PC-9 (cell line): Measurements from ENCODE around the gene TBC1D5. TPM values are rescaled to one million over a fixed set of nuclear protein-coding genes. Genes with fewer than 3 reads are reported as not detected.

Experiments
- BruUV-seq: library from RNA; stranded (reverse); fragments of 400-500 nt; replicated peaks from 2 replicates; lab custom pipeline; 2021; lab: Mats Ljungman, UMichigan
- CTCF ChIA-PET: fragments of 300-600 bp; sonication (Branson Sonifier 250); formaldehyde crosslinking; loops from one replicate; lab custom pipeline; 2022; ENCODE audit warnings: antibody characterized with exemption; lab: Charles Lee
- POLR2A ChIA-PET: fragments of 300-600 bp; sonication (Branson Sonifier 250); formaldehyde crosslinking; loops from one replicate; lab custom pipeline; 2022; ENCODE audit warnings: antibody characterized with exemption; ENCODE audit not compliant: unreplicated experiment; lab: Charles Lee
- DNase-seq, 2 experiments: peaks; one replicate each; pipeline versions ENCODE4 v3.0.0 to v3.0.0-alpha.2; 2015 to 2022; ENCODE audit warnings: mixed read lengths in 1 of 2
- H2AFZ ChIP-seq: fragments of 200-600 bp; sonication (generic); 2 replicates; pipeline ENCODE4 v1.8.1; 2017; ENCODE audit warnings: antibody characterized with exemption
- H3F3A ChIP-seq: fragments of 200-600 bp; sonication (generic); 2 replicates; pipeline ENCODE4 v1.8.1; 2017; ENCODE audit warnings: antibody characterized with exemption, mild to moderate bottlenecking, low read depth; ENCODE audit not compliant: insufficient read depth
- H3K27ac ChIP-seq: fragments of 200-600 bp; sonication (generic); 2 replicates; pipeline ENCODE4 v1.6.1; 2016; ENCODE audit warnings: mixed run types
- H3K27me3 ChIP-seq: fragments of 200-600 bp; sonication (generic); 2 replicates; pipeline ENCODE4 v1.6.1; 2016; ENCODE audit warnings: low read depth, mixed run types; ENCODE audit not compliant: insufficient read depth
- H3K36me3 ChIP-seq: fragments of 200-600 bp; sonication (generic); 2 replicates; pipeline ENCODE4 v1.6.1; 2016; ENCODE audit warnings: low read depth, mixed run types
- H3K4me1 ChIP-seq: fragments of 200-600 bp; sonication (generic); replicated peaks from 2 replicates; pipeline ENCODE4 v1.6.1; 2016; ENCODE audit warnings: mixed run types; ENCODE audit not compliant: insufficient read depth
- H3K4me2 ChIP-seq: fragments of 200-600 bp; sonication (generic); 2 replicates; pipeline ENCODE4 v1.6.1; 2017; ENCODE audit warnings: mixed run types
- H3K4me3 ChIP-seq: fragments of 200-600 bp; sonication (generic); 2 replicates; pipeline ENCODE4 v1.6.1; 2016; ENCODE audit warnings: mixed run types
- H3K79me2 ChIP-seq: fragments of 200-600 bp; sonication (generic); 2 replicates; pipeline ENCODE4 v1.6.1; 2017; ENCODE audit warnings: low read depth, mixed run types
- H3K9me2 ChIP-seq: fragments of 200-600 bp; sonication (generic); 2 replicates; pipeline ENCODE4 v1.8.1; 2017; ENCODE audit warnings: mild to moderate bottlenecking; ENCODE audit not compliant: insufficient read depth
- H3K9me3 ChIP-seq: fragments of 200-600 bp; sonication (generic); 2 replicates; pipeline ENCODE4 v1.8.1; 2016; ENCODE audit warnings: low read depth; ENCODE audit not compliant: insufficient read depth
- H4K20me1 ChIP-seq: fragments of 200-600 bp; sonication (generic); 2 replicates; pipeline ENCODE4 v1.8.1; 2017; ENCODE audit not compliant: insufficient read depth
- EZH2 ChIP-seq: fragments of 200-600 bp; sonication (generic); IDR thresholded peaks from 2 replicates; pipeline ENCODE4 v1.8.0; 2017; ENCODE audit warnings: antibody characterized with exemption, low read depth
- intact Hi-C: fragments of 100-400 bp; cut with micrococcal nuclease; formaldehyde crosslinking; loops from one replicate; pipeline ENCODE4 v1.10.0; 2022; ENCODE audit not compliant: unreplicated experiment
- total RNA-seq: library from RNA; stranded (reverse); gene quantifications from 2 replicates; pipeline ENCODE4 v1.2.3, GENCODE V29; 2021
- TF ChIP-seq, protein P1 (sequence below): fragments of 200-600 bp; sonication (generic); conservative IDR thresholded peaks from 2 replicates; pipeline ENCODE4 v1.6.1; 2017; ENCODE audit warnings: mixed run types, antibody characterized with exemption, mild to moderate bottlenecking, moderate library complexity

Gene TBC1D5
- total RNA-seq, 1 experiment from 2014 or later: 54.0 TPM

DNA sequence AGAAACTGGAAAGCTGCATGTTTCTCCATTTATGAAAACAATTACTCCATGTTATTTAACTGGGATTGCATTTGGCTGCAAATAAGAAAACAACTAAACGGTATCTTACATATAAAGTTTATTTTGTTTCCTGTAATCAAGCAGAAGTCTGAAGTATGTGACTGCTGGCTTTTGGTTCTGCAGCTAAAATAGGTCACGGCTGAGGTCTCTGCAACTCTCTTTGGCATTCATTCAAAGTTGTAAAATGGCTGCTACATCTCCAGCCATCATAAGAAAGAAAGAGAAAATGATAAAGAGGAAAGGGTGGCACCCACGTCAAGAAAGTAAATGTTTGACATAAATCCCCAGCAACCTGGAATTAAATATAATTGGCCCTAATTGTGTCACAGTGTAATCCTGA is 406.1 kb downstream of the TBC1D5 start:
- Histone ChIP-seq H4K20me1 (no peaks in the 10 kb centered on the region), H3K79me2 (no peaks in the 10 kb centered on the region), H3K4me1 (no peaks in the 10 kb centered on the region), H2AFZ (no peak overlapping the region), H3K9me3 (no peaks in the 10 kb centered on the region), H3K36me3 (no peaks in the 10 kb centered on the region), H3K27me3 (no peaks in the 10 kb centered on the region), H3F3A (no peaks in the 10 kb centered on the region), H3K4me2 (no peak overlapping the region), H3K27ac (no peak overlapping the region), H3K4me3 (no peak overlapping the region), H3K9me2 (no peaks in the 10 kb centered on the region)
- BruUV-seq: no TSS peak
- ChIA-PET POLR2A (no interaction called here), CTCF (no interaction called here)
- intact Hi-C loops: no loop called here
- DNase-seq: no peak
- no peak for TF ChIP-seq EZH2
- TF ChIP-seq, protein P1, sequence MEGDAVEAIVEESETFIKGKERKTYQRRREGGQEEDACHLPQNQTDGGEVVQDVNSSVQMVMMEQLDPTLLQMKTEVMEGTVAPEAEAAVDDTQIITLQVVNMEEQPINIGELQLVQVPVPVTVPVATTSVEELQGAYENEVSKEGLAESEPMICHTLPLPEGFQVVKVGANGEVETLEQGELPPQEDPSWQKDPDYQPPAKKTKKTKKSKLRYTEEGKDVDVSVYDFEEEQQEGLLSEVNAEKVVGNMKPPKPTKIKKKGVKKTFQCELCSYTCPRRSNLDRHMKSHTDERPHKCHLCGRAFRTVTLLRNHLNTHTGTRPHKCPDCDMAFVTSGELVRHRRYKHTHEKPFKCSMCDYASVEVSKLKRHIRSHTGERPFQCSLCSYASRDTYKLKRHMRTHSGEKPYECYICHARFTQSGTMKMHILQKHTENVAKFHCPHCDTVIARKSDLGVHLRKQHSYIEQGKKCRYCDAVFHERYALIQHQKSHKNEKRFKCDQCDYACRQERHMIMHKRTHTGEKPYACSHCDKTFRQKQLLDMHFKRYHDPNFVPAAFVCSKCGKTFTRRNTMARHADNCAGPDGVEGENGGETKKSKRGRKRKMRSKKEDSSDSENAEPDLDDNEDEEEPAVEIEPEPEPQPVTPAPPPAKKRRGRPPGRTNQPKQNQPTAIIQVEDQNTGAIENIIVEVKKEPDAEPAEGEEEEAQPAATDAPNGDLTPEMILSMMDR: no peak

DNA sequence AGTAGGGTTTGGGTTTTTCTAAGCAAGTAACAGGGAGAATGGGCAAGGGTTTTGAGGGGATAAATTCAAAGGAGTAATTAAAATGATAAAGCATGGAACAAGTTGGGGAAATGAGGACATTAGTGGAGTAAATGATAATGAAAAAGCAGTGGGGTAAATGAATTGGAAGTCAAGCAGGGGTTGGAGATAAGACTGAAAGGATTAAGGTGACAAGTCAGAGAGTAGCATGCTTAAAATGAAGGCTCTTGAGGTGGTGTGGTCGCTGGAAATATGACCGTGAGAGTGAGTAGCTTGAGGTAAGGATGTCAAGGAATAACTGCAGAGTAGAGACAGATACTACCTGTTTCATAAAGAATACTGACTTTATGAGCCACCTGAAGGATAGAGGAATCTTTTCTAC is 408.5 kb downstream of the TBC1D5 start:
- Histone ChIP-seq H3K4me1 (no peaks in the 10 kb centered on the region), H3K9me2 (no peaks in the 10 kb centered on the region), H3F3A (no peaks in the 10 kb centered on the region), H3K27me3 (no peaks in the 10 kb centered on the region), H3K4me3 (no peak overlapping the region), H3K9me3 (no peaks in the 10 kb centered on the region), H4K20me1 (no peaks in the 10 kb centered on the region), H3K4me2 (no peak overlapping the region), H2AFZ (no peak overlapping the region), H3K36me3 (no peaks in the 10 kb centered on the region), H3K79me2 (no peaks in the 10 kb centered on the region), H3K27ac (no peak overlapping the region)
- intact Hi-C loops: no loop called here
- ChIA-PET CTCF (no interaction called here), POLR2A (no interaction called here)
- no peak for TF ChIP-seq EZH2
- TF ChIP-seq, protein P1: no peak
- no peak for DNase-seq
- no TSS peak for BruUV-seq

GRCh38 chr3:17333446-17333845 is 409.0 kb downstream of the TBC1D5 start:
- Histone ChIP-seq H3K36me3 (no peaks in the 10 kb centered on the region), H3K27me3 (no peaks in the 10 kb centered on the region), H3K79me2 (no peaks in the 10 kb centered on the region), H3K9me3 (no peaks in the 10 kb centered on the region), H3K4me2 (no peak overlapping the region), H3K4me3 (no peak overlapping the region), H3F3A (no peaks in the 10 kb centered on the region), H4K20me1 (no peaks in the 10 kb centered on the region), H3K4me1 (no peaks in the 10 kb centered on the region), H3K27ac (no peak overlapping the region), H3K9me2 (no peaks in the 10 kb centered on the region), H2AFZ (no peak overlapping the region)
- intact Hi-C loops: no loop called here
- CTCF ChIA-PET: no interaction called here
- TF ChIP-seq, protein P1: no peak
- no peak for TF ChIP-seq EZH2
- no peak for DNase-seq
- POLR2A ChIA-PET: interaction anchor here (0.6 kb wide), 1 partner anchor 57 kb away, joined by 10 read pairs; no protein-coding TSS in a partner anchor
- BruUV-seq: no TSS peak
